HG02943 (cell line): ENCODE results near the gene QTRT2.

Source experiments
- ATAC-seq: cut with Tn5 transposase; IDR thresholded peaks from one replicate; pipeline ENCODE4 v1.9.1; 2021; ENCODE audit warnings: mild to moderate bottlenecking, low read depth, moderate library complexity; ENCODE audit not compliant: unreplicated experiment

QTRT2 gene

GRCh38 chr3:114119776-114120175 lies 63.2 kb downstream of the QTRT2 start:
- ATAC-seq = no peak

DNA sequence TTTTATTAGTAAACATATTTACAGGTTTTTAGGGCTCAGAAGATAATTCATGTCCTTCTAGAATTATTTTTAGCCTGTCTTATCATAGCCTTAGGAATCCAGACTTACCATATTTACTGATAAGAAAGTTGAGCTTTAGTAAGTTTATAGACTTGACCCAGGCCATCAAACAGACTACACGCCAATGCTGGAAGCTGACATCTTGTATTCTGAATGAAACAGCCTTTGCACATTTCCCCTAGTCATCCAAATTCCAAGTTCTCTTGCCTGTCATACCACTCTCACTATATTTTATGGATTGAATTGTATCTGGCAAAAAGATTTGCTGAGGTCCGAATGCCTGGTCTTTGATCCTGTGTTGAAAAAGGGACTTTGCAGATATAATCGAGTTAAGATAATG lies 63.7 kb downstream of the QTRT2 start:
- ATAC-seq = no peak

GRCh38 chr3:114122027-114122709 lies 65.6 kb downstream of the QTRT2 start:
- no peak for ATAC-seq

DNA sequence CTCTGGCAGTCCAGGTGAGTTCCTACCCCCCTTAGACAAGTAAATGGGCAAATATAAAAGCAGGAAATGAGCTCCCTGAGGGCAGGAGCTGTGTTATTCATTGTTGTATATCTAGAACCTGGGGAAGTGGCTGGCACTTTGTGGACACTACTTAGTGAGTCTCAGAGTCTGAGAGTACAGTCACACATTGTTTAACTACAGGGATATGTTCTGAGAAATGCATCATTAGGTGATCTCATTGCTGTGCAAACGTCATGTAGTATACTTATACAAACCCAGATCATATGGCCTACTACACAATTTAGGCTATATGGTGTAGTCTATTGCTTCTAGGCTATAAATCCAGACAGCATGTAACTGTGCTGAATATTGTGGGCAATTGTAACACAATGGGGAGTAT lies 69.9 kb downstream of the QTRT2 start:
- no peak for ATAC-seq

DNA sequence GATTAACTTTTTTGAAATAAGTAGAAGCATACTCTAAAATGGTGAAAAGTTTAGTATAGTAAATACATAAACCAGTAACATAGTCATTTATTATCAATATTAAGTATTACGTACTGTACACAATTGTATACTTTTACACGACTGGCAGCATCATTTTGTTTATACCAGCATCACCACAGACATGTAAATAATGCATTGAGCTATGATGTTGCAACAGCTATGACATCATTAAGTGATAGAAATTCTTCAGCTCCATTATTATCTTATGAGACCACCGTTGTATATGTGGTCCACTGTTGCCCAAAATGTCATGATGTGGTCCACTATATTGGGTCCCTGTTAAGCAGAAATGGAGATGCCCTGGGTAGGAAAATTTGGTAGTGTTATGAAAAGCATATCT lies 71.0 kb downstream of the QTRT2 start:
- no peak for ATAC-seq

GRCh38 chr3:114128231-114128630 lies 71.7 kb downstream of the QTRT2 start:
- ATAC-seq = no peak

DNA sequence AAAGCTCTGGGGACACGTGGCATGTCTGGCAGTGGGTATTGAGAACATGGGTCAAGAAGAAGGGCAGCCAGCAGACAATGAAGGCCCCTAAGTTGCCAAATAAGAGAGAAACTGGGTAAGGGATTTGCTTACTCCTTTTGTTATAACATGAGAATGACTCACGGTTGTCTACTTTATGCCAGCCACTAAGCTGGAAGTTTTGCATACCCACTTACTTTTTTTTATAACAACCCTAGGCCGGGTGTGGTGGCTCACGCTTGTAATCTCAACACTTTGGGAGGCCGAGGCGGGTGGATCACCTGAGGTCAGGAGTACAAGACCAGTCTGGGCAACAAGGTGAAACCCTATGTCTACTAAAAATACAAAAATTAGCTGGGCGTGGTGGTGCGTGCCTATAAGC lies 72.3 kb downstream of the QTRT2 start:
- ATAC-seq = no peak

DNA sequence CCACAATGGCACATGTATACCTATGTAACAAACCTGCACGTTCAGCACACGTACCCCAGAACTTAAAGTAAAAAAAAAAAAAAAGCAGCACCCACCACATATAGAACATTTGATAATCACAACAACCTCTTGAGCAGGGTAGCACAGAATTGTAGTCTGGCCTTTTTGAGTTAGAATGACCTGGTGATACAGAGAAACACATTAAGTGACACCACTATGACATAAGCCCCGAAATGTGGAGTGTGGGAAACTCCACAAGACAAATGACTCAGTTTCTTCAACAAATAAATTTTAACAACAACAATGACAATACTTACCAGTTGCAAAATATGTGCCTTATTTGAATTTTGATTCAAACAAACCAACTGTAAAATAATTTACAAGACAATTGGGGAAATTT lies 76.0 kb downstream of the QTRT2 start:
- ATAC-seq = no peak

GRCh38 chr3:114133947-114134346 lies 77.4 kb downstream of the QTRT2 start:
- no peak for ATAC-seq
